Measurements from ENCODE around the gene ELF4. TPM values are rescaled to one million over a fixed set of nuclear protein-coding genes. Genes with fewer than 3 reads are reported as not detected.

ELF4 gene
- total RNA-seq, 1 experiment from 2014 or later, result 3.7 TPM

GRCh38 chrX:130018143-130018542, 92.2 kb downstream of the ELF4 start:
- Histone ChIP-seq H3K36me3 (replicated peaks; ENCODE audit: control insufficient read depth, insufficient read depth, low read length) (no peaks in the 10 kb centered on the region), H3K27me3 (ENCODE audit: control insufficient read depth, insufficient read depth, low read length) (no peaks in the 10 kb centered on the region)
- DNase-seq, result no peak

GRCh38 chrX:130015181-130015580, 95.1 kb downstream of the ELF4 start:
- no peak for DNase-seq
- Histone ChIP-seq H3K36me3 (replicated peaks; ENCODE audit: control insufficient read depth, insufficient read depth, low read length) (no peaks in the 10 kb centered on the region), H3K27me3 (ENCODE audit: control insufficient read depth, insufficient read depth, low read length) (no peaks in the 10 kb centered on the region), H3K4me3 (ENCODE audit: insufficient read depth, low read depth, low read length) (no peak overlapping the region)

More at GRCh38 chrX:130018143-130018542, 92.2 kb downstream of the ELF4 start:
- no peak overlapping the region for H3K4me3 ChIP-seq (ENCODE audit: insufficient read depth, low read depth, low read length)

Other genes with a start within 250 kb of the ELF4 start
- gene UTP14A, start 204.3 kb downstream of the ELF4 start, total RNA-seq (2014; rRNA removed; shearing (Covaris generic)), result 16.2 and 16.3 TPM in 2 replicates
- gene BCORL1, start 127.9 kb downstream of the ELF4 start, total RNA-seq (2014; rRNA removed; shearing (Covaris generic)), result 2.4 and 2.5 TPM in 2 replicates
- 59.4 and 65.7 TPM in 2 replicates for gene AIFM1, start 55.3 kb upstream of the ELF4 start, total RNA-seq (2014; rRNA removed; shearing (Covaris generic))
- gene RAB33A, start 61.5 kb upstream of the ELF4 start, total RNA-seq (2014; rRNA removed; shearing (Covaris generic)), result 0.81 TPM in 1 of 2 replicates, not detected in the other
- 52.7 and 65.0 TPM in 2 replicates for gene ZNF280C, start 158.4 kb upstream of the ELF4 start, total RNA-seq (2014; rRNA removed; shearing (Covaris generic))
- gene SLC25A14, start 229.4 kb upstream of the ELF4 start, total RNA-seq (2014; rRNA removed; shearing (Covaris generic)), result 24.9 and 27.8 TPM in 2 replicates

Data from H7 (cell line).